NCI-H2029 (cell line): ENCODE data around the gene LDLRAD4.
"Not testable (repeated sequence)": the region's sequence is repeated elsewhere in the genome, so short reads cannot be mapped to it uniquely, and the experiment has no call there.

Experiments
- DNase-seq: peaks from one replicate; lab custom pipeline; 2025; lab: John Stamatoyannopoulos, UW

The LDLRAD4 gene

DNA sequence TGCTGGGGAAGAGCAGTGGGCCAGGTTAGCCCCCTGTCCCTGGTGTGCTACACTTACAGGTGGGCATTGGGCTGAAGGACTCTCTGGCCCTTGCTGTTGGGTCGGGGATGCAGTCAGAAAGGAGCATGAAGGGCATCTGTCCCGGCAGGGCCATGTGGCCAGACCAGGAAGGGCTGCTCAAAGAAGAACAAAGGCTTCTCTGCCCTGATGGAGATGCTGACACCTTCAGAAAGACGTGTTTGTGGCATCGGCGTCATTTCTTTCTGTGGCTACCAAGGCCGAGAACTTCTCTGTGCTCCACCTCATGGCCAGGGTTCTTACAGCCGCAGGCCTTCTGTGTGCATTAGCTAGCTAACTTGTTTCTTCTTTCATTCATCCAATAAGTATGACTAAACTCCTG is 268.7 kb downstream of the LDLRAD4 start:
- DNase-seq: no peak

DNA sequence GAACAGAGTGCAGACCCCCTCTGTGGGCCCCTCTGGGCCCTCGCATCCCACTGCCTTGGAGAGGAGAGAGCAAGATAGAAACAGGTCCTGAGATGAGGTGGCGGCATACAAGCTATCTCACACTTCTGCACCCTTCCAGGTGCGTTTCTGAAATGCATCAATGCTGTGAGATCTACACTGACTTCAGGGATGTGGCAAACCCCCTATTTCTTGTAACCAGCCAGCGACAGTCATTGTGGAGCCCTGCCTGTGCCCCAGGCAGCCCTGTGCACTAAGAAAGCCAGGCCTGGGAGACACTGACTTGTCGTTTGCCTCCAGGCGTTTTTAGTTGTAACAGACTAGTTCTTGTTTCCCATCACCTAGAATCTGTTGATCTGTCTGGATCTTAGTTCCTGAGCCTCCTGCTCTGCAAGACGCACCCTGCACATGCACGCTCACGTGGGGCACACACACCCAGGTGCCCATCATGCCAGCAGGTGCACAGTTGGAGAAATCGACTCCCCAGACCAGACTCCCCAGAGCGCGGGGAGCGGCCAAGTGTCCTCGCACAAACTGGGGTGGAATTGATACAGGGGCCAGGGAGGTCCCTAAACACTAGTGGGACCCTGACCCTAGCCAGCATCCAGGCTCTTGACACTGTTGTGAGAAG is 269.8 kb downstream of the LDLRAD4 start:
- no peak for DNase-seq

DNA sequence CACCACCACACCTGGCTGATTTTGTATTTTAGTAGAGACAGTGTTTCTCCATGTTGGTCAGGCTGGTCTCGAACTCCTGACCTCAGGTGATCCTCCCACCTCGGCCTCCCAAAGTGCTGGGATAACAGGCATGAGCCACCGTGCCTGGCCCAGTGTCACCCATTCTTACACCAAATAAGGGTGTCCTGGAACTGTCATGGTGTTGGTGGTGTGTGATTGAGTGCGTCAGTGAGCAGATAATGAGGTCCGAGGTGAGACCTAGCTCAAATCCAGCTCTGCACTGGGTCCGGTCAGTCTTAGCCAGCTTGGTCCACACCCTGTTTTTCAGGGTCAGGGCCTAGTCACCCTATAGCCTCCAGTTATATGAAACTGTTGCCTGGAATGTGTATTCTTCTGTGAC is 270.7 kb downstream of the LDLRAD4 start:
- DNase-seq: not testable (repeated sequence)

DNA sequence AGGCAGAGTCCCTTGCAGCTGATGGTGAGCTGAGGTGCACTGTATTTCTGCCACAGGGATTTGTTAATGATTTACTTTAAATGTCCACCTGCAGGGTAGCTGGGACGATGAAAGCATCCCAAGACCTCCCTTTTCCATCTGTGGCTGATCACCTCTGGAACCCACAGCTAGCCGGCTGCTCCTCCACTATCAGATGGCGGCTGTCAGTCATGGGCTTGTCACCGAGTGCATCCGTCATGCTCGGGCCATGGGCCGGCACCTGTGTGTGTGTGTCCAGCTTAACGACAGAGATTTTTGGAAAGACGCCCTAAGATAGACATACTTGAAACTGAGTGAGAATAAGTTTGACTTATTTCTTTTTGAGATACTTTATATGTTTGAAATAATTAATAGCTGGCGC is 272.6 kb downstream of the LDLRAD4 start:
- no peak for DNase-seq

DNA sequence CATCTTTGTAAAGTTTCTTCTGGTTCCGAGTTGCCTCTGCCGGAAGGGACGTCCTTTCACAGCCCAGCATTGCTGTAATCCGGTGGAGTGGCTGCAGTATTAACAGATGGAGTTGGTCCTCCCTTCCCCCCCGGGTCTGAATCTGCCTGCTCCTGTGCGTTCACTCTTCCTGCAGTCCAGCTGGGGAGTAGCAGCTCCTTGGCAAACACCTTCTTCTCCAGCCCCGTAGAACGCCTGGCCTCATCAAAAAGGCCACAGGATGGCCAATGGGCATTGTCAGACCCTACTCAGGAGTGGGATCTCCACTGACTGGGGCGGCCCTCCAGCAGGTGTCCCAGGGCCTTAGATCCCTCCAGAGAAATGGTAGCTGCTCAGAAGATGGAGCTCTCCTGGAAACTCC is 273.8 kb downstream of the LDLRAD4 start:
- DNase-seq: no peak

DNA sequence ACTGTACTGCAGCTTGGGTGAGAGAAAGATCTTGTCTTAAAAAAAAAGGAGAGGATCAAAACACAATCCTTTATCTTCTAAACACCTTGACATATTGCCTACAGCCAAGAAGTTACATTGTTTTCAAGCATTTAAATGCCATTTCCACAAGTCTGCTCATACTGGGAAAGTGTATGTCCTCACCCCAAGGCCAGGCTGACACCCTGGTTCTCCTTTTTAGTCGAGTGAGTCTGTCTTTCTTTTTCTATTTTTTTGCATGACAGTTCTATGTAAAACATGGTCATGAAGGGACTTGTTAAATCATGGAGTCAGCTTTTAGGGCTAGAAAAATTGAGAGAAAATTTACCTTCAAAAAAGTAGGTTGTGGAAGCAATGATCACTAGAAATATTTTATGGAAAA is 274.5 kb downstream of the LDLRAD4 start:
- no peak for DNase-seq

DNA sequence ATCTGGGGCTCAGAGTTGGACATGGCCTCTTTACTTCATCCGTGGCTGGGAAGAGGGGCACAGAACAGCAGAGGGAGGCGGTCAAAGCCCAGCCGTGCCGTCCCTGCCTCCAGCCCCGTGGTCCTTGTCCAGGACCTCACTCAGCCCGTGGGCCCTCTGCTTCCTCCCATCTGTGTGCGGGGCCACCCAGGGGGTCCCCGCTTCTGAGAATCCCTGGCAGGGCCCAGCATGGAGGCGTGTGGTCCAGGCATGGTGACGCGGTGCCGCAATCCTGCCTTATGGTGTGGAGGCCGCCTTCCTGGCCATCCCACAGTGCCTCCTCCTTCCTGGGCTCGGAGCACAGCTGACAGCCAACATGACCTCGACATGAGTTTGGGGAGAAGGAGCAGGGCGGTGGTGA is 275.2 kb downstream of the LDLRAD4 start:
- DNase-seq: no peak

DNA sequence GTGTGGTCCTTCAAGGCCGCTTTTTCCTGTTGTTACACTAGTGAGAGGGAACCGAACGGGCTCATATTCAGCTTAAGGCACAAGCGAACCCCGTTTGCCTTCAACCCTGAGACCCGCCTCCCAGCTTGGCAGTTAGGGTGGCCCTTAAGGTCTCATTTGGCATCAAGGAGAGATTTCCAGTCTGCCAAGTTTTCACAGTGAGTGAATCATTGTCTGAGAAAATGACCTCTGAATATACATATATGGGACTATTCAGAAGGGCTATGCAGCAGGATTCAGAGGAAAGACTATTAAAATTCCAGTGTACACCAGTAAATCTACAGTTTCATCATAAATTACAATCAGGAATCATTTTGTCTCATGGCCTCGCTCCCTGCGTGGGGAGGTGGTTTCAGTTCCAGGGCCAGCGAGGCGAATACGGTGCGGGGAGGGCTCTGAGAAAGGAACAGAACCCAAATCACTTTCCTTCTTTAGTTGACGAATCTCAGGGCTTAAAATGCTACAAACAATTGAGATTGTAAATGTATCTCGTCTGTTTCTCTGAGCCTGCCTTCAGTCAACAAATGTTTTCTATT is 276.4 kb downstream of the LDLRAD4 start:
- no peak for DNase-seq

DNA sequence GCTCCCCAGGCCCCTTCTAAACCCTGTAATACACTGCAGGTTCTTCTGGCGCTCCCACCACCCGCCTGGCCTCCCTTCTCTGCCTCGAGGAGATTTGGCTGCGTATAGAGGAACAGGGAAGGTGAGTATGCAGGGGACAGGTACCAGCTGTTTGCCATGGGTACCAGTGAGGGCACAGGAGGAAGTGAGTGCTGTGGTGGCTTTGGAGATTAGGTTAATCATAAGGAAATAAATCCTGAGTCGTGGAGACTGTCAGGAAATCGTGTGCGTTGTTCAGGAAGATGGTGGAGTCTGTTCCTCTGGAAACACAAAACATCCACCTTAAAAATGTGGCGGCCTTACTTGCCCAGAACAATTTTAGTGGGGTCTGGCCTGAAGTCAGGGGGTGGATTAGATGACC is 277.4 kb downstream of the LDLRAD4 start:
- no peak for DNase-seq

DNA sequence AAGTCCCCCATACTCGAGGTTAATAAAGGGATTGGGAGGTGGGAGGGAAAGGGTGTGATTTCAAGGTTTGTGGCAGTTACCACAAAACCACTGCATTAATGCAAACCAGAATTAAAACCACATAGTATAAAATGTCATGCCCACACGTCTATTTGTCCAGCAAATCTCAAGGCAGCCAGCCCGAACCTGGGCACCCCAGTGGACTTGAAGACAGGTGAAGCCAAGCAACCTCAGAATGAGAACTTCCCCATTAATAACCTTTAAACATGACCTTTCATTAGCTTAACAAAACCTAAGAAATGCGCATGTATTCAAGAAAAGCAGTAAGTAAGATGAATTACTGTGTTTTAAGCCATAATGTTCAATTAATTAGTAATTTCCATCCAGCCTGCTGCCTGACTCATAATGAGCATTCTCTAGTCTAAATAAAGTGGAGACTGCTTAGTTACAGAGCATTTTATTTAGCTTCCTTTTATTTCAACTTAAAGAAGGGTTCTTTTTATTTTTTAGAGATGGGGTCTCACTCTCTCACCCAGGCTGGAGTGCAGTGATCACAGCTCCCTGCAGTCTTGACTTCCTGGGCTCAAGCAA is 278.2 kb downstream of the LDLRAD4 start:
- DNase-seq: no peak

DNA sequence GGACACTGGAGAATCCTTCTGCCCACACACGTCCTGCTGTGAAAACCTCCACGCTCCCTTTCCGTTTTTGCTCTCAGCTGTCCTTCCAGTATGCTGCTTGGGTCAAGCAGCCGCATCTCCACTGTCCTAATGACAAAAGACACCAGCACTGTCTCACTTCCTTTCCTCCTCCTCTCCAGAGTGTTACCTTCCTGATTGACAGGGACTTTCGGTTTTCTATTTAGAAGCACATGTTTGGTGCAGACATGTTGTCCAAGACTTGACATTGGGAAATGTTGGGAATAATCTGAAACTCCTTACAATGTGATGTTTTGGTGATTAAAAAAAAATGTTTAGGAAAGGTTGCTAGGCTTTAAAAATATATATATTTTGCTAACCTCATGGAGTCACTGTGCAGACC is 281.2 kb downstream of the LDLRAD4 start:
- DNase-seq: no peak

DNA sequence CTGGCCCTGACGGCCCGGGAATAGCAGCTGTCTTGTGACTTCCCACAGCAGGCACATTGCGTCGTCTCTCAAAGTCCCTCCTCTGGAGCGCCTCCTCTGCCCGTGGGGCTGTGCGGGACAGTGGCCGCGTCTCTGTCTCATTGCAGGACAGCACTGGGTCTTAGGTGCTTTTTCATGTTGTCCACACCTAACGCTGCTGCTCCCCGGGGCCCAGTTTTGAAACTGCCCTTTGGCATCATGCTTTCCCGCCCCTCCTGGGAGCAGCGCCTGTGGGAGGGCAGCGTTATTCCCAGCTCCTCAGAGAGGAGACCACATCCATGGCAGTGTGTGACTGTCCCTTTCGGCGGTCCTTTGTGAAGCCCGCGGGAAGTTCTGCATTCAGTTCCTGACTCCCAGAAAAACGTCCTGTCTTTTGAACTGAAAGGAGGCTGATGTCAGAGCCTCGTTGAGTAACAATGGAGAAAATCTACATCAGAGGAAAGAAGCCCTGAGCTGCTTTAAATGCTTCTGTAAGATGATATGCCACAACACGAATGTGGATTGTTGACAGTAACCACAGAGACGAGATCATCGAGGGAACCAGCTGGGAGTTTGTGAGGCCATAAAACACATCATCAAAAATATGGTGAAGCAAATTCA is 281.8 kb downstream of the LDLRAD4 start:
- peak; percentile 84 for DNase-seq

DNA sequence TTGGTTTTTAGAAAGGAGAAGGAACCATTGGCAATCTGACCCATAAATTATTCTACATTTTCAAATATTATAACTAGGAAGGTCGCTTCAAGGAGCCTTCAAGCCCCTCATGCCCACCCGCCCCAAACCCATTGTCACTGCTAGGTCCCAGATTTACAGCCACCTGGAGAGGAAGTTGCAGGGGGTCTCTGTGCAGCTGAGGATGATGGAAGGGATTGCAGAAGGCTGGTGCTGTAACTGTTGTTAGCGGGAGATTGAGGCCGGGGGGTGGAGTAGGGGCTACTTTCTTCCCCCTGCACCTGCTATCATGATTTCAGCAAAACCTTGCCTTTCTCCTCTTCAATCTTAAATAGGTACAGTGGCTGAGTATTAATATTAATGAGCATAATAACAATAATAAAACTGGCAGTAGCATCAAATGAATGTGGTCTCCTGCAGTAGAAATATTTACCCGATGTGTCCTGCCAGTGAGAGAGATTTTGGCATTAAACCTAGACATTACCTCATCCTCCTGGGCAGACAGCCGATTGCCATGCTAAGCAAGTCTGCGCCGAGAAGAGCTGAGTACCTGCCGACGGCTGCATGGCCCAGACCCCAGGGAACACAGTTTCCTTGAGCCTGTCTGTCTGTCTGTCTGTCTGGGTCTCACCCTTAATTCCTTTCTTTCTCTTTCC is 282.4 kb downstream of the LDLRAD4 start:
- DNase-seq: peak; percentile 70

DNA sequence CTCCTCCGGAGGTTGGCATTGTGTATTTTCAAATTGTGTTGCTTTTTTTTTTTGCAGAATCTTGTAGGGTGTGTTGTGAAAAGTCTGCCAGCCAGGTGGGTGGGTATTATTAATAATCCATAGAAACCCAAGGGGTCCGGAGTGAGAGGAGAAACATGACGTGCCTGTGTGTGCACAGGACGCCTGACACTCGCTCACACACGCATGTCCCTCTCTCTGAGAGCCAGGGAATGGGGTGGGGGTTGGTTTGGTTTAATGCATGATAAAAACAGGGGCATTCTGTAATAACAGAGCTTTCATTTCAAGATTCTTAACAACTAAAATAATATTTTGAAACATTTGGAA is 283.0 kb downstream of the LDLRAD4 start:
- DNase-seq: no peak

DNA sequence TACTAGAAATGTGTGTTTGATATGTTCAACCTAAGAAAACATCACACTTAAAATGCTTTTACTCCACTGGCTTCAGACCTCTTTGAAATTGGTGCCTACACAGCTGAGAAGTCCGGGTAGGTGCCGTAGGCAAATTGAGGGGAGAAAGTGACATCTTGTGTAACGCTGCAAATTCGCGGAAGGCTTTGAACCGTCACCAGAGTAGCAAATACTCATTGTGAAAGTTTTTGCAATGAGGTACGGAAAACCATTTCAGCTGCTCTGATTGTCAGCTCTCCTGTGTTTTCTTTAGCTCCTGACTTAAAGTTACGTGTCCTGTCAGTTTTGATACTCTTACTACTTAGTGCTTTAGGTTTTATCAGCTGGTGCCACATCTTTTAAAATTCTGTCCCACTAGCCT is 283.3 kb downstream of the LDLRAD4 start:
- no peak for DNase-seq

DNA sequence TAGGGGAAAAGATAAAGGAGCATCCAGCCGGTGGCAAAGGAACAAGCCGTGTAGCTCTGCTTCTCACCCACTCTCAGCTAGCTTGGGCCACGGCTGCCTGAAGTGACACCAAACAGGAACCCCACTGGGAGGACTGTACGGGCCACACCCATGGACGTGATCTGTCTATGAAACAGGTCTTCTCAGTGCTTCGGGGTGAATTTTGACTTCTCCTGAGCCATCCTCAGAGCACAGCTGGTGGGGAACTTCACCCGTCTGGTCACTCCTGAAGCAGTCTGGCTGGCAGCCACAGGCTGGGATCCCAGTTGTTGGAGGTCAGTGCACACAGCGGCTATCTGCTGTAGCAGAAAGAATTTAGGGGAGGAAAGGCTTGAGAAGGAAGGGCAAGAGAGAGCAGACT is 284.0 kb downstream of the LDLRAD4 start:
- no peak for DNase-seq

DNA sequence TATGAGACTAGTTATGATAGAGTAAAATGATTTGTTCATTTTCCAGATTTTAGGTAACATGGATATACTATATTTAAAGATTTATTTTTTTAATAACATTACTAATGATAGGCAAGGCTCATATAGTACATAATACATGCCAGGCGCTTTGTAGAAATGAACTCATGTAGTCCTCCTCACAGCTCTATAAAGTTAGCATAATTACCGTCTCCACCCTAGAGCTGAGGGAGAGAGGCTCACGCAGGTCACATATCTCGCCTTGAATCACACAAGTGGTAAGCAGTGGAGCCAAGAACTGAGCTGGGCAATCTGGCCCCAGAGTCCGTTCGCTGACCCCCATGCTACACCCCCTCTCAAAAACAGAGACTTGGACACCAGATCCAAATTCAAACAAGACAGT is 285.3 kb downstream of the LDLRAD4 start:
- DNase-seq: no peak

DNA sequence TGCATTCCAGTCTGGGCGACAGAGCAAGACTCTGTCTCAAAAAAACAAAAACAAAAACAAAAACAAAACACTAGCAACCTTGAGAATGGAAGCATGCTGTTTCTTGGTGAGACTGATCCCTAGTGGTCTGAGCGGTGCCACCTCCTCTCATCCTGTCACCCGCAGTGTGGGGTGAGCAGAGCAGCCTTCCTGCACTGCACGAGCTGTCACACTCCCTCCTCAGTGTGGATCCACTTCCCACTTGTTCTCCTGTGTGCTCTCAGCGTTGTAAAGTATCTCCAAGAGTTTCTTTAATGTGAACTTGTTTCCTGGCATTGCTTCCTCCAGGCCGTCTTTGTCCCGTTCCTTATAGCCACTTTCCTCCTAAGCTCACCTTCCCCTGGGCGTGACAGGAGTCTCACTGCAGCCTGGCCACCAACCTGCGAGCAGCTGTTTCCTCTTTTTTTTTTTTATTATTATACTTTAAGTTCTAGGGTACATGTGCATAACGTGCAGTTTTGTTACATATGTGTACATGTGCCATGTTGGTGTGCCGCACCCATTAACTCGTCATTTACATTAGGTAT is 287.3 kb downstream of the LDLRAD4 start:
- no peak for DNase-seq

DNA sequence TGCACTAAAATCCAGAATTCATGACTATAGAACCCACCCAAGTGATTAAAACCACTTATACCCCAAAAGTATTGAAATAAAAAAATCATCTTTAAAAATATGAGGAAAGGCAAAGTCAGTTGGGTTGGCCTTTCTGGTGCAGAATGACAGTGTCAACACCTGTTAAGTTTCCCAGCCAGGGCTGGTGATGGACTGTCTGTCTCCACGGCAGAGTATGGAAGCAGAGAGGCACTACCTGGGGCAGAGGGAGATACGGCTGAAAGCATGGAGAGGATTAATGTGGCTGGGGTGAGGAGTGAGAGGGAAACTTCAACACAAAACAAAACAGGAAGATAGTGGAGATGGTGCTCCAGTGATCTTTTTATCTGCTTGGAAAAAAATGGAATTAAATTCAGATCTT is 292.0 kb downstream of the LDLRAD4 start:
- no peak for DNase-seq

DNA sequence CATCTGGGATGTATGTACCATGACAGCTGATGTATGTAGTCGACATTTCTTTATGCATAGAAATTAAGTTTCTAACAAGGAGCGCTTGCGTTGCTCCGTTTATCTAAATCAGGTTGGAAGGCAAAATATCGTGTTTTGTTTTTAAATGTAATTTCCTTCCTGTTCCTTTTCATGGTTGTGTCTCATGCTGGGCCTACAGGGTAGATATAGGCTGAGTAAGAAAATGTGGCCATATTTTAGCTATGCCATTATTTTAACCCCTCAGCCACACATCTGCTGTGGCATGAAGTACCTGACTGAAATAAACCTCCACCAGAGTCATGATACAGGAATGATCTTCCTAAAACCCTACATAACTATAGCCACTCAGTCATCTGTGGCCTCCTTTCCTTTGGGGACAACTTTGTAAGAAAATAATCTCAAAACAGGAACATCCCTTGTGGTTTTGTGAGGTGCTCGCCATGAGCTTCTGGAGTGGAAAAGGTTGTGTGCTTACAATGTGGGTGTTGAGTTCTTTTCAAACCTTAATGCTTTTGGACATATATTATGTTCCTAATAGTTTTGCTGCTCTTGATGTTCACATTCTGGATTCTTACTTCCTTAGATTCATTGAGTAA is 293.5 kb downstream of the LDLRAD4 start:
- no peak for DNase-seq

DNA sequence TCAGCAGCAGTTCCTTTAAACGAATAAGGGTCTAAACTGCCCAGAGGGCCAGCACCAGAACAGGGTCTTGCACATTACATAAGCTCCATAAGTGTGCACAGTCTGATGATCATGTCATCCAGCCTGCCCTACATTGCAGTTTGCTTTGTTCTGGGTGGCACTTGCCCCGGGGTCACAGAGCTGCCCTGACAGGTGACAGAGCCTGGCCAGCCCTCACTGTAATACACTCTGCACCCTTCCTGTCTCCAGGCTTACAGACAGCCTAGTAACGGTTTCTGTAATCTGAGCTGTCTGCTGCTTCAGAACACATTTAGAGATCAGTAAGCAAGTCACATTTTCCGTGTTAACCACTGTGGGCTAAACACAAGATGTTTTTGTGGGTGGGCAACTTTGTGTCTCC is 294.5 kb downstream of the LDLRAD4 start:
- DNase-seq: peak; percentile 46

DNA sequence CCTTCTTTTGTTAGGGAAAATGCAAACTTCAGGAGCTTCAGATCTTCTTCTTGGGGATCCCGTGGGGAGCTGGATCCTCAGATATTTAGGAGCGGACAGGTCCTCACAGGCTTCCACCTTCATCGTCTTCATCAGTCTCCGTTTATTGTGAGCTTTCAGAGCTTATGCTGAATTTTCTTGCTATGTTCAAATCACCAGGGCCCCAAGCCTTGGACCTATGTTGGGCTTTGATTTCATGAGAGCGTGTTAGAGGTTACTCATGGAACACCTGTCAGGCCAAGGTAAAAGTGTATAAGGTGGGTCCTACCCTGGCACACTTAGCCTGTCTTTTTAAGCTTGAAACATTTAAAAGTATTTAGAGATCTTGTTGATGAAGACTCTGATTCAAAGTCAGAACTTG is 294.9 kb downstream of the LDLRAD4 start:
- no peak for DNase-seq
